Activated naive CD4-positive, alpha-beta T cell treated with anti-CD3 and anti-CD28 coated beads, Interleukin-2, amount 50 U/mL, for 16 hours (primary cell): ENCODE results near the gene HDAC4.

Source experiments
- DNase-seq: peaks from one replicate; pipeline ENCODE4 v3.0.0-alpha.2; 2020

Gene HDAC4

DNA sequence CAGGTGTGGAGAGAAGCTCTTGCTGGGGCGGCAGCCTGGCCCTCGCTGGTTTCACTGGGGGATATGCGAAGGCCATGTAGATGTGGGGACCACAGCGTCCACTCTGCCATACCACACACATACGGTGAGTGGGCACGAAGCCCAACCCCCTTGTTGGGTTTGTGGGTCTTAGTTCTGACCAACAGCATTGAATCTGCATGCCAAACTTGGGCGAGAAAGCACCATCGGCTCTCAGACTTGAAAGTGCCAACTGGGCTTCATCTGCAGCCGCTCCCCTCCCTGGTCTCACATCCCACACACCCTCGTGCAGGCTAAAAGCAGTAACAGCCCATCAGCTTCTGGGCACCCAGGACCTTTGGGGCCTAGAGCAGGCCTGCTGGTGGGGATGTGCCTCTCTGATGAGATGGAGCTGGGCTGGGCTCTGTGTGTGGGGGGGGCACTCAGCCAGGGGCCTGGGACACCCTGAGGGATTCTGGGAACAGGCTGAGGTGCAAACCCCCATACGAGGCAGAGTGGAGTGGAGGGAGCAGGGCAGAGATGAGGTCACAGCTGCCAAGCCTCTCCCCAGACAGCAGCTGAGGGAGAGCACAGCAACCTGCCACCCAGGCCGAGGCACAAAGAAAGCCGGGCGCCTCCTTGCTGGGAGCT lies 288.6 kb downstream of the HDAC4 start:
- no peak for DNase-seq

DNA sequence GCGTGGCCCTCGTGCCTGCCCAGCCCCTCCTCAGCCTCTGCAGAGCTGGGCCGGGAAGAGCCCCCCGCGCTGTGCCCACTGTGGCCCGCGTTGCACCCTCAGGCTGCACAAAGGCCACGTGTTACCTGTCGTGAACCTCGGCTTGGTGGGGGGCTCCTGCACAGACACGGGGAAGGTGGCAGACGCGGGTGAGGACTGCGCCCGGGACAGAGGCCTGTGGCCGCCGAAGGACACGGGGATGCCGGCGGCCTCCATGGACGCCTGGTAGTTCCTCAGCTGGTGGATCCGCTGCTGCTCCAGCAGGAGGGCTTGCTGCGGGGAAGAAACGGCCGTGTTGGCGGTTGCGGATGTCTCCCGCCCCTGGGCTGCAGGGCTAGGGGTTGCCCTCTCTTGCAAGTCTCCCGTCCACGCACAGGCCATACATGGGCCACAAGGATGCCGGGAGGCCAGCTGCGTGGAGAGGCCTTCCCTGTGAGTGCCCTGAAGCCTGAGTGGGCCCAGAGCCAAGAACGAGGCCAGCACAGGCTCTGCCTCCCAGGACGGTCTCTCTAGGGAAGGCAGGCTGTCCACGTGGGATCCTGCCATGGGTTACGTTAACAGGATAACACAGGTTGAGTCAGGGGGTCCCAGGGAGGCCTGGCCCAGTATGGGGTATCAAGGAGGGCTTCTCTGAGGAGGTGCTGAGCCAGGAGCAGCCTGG lies 289.3 kb downstream of the HDAC4 start:
- DNase-seq, result no peak

DNA sequence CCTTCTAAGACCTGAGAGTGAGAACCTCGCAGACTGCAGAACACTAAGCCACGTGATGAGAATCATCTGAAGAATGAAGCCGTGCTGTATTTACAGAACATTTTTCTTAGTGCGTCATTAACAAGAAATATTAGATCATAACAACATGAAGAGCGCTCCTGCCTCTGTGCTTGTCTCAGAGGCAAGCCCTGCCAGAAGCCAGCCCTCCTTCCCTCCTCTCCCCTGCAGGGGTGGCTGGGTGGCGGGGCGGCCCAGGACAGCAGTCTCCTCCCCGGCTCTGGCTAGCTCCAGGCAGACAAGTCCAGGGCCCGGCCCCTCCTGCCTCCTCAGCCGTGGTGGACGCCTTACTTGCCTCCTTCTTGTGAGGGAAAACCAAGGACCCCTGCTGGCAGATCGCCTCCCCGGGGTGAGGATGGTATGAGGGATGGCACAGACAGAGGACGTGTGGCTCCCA lies 290.2 kb downstream of the HDAC4 start:
- no peak for DNase-seq

DNA sequence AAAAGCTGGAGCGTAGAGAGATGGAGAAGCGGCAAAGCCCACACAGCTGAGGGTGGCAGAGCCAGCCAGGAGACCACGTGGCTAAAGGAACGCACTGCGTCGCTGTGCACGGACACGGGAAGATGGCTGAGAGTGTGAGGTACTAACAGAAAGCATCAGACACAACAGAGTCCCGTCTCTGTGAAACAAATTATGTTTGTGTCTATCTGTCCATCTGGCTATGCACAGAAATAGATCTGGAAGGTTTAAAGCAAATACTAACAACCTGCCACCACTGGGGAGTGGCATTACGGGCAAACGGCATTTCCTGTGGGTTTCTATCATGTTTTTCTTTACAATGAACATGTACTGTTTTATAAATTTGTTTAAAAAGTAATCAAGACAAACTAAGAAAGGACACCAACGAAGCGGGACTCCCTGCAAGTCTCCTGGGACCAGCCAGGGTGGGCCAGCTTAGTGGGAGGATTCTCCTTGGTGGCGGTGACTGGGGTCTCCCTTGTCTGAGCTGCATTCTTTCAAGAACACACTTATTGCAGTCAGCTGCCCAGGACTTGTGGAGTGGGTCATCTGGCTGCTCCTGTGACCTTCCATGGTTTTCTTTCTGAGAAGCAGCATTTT lies 290.8 kb downstream of the HDAC4 start:
- DNase-seq, result no peak

DNA sequence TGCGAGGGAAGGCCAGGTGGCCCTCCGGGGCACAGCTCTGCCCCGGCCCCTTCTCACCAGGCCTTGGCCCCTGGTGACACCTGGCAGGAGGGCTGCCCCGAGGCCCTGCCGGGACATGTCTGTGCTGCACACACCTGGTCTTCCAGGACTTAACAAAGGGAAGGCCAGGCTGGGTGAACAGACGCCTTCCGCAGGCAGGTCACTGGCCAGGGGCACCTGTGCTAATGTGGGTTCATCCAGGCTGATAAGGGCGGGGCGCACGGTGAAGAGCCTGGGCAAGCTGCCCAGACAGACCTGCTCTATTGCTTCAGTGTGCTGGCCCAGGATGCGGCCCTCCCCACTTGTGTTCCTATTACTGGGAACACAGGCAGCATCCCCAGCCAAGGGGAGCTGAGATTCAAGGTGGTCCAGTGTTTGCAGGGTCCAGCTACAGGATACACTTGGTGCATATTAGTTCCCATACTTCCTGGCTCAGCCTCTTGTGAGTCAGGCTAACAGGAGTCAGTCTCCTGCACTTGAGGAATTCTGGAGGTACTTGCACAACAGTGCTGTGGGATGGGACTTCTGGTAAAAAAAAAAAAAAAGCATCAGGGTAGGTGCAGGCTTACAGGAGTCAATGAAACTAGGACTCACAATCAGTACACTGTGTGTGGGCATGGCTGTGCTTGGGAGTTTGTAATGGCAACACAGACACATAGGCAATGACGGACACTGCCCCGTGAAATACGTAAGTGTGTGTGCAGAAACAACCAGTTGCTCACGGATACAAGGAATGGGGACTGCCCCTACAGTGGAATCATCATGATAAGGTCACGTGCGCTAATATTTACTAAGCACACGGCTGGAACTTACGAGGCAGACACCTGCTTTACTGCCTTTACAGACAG lies 291.5 kb downstream of the HDAC4 start:
- DNase-seq, result no peak

DNA sequence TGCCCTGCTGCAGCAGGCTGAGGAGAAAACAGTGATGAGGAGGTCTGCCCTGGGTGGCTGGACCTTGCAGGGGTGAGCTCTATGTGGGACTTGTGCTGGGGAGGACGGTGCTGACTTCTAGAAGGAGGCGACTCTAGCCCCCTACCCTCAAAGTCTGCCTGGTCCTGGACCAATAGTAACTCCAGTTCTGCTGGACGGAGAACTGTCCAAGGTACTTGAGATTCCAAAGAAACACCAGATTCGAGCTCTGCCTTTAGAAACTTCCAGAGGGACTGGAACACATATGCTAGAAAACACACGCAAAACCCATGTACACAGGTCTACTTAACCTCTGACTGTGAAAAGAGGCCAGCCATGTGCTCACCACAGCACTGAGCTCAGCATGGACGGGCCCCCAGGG lies 292.4 kb downstream of the HDAC4 start:
- DNase-seq, result no peak

DNA sequence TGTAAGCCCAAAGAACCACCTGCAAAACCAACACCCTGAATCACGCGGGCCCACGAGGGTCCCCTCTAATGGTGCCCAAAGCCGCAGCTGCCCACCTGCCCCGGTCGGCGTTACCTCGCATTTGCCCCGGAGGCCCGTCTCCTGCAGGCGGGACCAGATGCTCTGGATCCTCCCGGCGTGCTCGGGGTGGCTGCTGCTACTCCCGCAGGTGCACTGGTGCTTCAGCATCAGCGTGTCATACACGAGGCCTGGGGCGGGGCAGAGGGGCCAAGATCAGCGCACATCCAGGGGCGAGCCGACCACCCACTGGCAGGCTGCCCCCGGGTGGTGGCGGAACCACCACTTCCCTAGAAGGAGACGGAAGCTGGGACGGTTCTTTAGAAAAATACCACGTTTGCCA lies 292.9 kb downstream of the HDAC4 start:
- DNase-seq, result no peak

DNA sequence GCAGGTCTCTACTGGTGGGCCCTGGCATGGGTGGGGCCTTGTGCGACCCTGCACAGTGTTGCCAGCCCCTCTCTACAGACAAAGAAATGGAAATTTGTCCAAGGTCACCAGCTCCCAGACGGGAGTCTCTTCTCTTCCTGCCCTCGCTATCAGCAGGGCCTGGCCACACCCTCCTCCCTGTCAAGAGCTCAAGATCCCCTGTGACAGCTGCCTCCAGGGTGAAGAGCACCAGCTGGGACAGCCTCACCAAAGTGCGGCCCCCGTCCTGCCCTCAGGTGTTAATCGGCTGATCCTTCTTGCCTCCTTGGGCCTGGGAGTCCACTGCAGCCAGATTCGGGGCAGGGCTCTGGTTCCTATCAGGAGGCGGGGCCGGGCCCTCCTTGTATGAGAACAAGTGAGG lies 293.9 kb downstream of the HDAC4 start:
- DNase-seq, result no peak

DNA sequence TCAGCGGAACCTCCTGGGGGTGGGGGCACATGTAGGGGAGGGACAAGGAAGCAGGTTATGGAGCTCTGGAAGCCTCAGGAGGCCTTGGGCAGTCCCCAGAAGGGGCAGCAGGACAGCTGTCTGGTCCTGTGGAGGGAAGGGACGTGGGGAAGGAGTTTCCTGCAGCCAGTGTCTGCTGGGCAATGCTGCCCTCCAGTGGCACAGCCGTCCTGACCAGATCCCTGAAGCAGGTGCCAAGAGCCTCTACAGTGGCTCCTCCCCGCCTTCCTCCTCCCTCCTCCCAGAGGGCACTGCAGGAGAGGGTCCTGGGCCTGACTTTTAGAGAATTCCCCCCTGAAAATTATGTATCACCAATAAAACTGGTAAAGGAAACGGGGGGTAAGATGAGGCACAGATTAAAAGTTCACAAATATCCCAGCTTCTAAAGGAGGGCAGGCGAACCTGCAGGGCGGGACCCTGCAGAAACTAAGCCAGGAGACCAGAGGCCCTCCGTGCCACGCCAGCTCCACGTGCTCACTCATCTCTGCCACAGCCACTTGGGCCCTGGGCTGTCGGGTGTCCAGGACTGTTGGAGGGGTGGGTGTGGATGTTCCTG lies 294.4 kb downstream of the HDAC4 start:
- DNase-seq, result no peak

DNA sequence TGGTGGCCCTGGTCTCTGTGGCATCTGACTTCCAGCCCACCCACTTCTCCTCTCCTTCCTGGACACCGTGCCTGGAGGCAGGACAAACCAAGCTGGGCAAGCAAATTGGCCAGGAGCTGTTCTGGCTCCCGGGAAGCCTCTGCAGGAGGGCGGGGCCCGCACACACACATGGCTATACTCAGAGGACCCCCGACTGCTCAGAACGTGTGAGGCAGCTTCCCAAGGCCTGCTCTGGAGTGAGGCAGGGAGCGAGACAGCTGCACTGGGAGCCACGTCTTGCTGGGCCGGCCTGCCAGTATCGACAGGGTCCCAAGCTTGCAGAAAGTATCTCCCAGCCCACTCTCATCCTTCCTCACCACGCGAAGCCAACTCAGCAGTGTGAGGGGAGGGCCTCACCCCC lies 295.6 kb downstream of the HDAC4 start:
- DNase-seq, result no peak

DNA sequence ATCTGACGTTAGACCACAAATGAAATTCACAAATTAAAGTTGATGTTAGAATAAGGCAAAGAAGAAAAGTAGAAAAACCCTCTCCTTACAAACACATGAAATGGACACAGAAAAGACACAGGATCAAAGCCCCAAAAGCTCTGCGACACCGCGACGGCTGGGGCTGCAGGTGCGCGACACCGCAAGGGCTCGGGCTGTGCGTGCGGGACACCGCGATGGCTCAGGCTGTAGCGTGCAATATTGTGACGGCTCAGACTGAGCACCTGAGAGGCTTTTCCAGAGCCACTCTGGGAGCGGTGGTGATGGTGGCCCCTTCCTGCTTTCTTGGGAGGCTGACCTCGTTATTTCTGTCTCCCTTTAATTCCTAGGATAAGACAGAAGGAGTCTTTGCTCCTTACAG lies 296.0 kb downstream of the HDAC4 start:
- DNase-seq, result no peak

DNA sequence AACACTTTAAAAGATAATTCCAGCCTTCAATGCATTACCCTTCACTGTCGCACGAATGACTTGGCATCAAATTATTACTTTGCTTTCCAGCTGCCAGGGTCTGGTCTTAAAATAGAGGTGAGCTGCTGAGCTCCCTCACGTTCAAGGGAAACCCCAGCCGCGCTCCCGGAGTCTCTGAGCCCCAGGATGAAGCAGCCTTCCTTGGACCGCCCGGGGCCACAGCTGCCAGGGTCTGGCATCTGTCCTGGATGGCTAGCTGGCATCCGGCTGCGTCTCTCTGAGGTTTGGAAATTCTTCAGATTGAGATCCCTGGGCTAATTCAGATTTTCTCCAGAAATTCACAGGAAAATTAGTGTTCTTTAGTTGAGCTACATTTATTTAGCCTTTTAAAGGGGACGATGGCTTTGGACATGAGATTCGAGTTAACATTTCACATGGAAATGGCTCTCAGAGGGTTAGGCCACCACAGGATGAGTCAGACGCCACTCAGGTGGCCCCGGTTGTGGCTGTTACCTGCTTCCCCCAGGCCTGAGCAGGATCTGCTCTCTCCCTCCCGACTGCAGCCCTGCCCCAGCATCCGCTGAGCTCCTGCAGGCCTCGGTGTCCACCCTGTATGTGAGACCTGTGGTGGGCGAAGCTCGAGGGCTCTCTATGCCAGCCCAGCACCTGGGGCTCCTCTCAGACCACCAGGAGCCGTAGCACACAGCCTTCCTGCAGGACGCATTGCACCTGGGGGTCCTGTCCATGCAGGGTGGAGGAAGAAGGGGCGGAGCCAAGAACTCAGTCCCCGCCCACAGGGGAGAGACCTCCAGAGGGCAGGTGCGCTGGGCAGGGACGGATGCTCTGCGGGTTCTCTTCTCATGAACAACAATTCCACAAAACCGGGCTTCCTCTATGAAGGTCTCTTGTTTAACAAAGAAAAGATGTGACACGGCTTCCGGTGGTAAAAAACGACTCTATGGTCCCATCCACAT lies 297.4 kb downstream of the HDAC4 start:
- no peak for DNase-seq

DNA sequence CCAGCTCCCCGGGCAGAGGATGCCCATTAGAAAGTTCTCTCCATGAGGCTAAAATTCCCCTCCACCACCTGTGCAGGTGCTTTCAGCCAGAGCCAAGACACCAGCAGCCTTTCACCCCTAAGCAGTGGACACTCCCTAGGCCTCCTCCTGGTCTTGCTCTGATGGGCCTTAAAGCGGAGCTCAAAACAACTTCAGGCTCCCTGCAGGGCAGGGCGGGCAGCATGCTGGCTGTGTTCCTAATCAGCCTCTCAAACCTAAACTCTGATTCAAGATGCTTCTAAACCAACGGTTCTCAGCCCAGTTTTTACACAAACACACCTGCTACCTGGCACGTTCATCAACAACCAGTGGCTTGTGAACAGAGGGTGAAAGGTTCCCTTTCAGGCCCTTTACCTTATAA lies 298.6 kb downstream of the HDAC4 start:
- DNase-seq, result no peak

DNA sequence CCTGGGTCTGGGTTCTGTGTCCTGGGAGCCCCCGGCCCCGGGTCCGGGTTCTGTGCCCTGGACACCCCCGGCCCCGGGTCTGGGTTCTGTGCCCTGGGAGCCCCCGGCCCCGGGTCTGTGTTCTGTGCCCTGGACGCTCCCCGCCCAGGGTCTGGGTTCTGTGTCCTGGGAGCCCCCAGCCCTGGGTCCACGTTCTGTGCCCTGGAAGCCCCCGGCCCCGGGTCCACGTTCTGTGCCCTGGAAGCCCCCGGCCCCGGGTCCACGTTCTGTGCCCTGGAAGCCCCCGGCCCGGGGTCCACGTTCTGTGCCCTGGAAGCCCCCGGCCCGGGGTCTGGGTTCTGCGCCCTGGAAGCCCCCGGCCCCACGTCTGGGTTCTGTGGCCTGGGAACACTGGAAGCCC lies 299.0 kb downstream of the HDAC4 start:
- DNase-seq, result no peak

DNA sequence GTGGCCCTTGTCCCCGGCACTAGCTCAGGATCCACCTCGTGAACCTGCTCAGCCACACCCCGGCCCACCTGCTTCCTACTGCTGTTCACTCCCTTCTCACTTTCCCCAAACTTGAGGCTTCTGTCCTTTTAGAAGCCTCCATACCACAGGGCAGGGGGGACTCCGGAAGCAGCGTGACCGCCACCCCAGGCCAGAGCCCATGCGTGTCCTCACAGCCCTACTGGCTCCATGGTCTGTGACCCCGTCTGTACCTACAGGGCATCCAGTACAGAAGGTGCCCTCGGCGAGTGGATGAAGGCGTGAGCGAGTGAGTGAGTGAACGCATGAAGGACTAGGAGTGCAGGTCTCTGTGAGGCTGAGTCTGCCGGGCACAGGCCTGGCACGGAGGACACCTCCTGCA lies 299.7 kb downstream of the HDAC4 start:
- DNase-seq, result no peak

DNA sequence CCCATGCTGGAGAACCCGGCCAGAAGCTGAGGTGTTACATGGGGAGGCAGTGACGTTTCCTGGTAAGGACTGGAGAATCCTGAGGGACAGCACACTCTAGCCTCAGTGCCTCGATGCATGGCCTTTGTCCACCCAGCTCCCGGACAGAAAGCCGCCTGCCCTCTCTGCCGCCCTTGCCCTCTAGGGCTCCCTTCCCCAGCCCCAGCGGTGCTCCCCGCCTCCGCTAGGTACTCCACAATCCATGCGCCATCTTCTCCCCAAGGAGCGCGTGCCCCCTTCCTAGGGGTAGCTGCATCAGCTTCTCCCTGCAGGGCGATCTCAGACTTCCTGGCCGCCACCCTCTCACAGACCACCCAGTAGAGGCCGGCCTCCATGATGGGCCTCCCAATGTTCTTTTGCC lies 301.3 kb downstream of the HDAC4 start:
- no peak for DNase-seq

DNA sequence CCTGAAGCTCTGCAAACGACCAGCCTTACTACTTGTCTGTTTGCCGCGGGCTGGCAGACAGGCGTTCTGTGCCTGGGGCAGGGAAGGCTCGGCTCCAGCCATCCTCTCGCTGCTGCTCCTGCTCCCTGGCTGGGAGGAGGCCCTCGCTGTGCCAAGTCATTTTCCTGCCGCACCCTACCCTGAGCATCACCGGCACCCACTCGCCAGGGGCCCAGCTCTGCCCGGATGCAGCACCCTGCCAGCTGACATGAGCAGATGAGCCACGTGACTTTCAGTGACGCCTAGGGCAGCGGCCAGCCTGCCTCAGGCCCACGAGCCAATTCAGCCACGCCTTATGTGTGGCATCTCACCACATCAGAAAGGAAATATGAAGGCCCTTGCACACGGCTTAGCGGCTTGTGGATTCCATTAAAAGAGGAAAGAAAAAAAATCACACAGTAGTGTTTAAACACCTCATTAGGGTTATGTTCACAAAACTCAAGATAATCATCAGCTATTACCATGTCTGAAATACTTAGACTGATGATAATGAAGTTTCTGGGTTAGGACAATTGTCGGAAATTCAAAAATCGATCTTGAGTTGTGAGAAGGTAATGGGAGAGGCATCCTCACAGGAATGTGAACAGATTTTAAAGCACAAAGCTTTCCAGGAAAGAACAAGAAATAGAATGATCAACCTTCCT lies 302.4 kb downstream of the HDAC4 start:
- no peak for DNase-seq

DNA sequence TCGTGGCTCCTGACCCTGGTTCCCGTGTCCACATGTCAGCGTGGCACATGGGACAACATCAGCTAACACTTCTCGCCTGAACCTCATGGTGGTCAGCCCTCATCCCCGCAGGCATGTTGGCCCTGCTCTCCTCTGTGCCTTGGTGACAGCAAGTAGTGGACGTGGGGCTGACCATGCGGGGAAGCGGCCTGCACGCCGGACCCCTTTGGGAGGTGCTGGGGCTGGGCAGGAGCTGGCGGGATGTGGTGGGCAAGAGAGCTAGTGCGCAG lies 303.5 kb downstream of the HDAC4 start:
- DNase-seq, result no peak

DNA sequence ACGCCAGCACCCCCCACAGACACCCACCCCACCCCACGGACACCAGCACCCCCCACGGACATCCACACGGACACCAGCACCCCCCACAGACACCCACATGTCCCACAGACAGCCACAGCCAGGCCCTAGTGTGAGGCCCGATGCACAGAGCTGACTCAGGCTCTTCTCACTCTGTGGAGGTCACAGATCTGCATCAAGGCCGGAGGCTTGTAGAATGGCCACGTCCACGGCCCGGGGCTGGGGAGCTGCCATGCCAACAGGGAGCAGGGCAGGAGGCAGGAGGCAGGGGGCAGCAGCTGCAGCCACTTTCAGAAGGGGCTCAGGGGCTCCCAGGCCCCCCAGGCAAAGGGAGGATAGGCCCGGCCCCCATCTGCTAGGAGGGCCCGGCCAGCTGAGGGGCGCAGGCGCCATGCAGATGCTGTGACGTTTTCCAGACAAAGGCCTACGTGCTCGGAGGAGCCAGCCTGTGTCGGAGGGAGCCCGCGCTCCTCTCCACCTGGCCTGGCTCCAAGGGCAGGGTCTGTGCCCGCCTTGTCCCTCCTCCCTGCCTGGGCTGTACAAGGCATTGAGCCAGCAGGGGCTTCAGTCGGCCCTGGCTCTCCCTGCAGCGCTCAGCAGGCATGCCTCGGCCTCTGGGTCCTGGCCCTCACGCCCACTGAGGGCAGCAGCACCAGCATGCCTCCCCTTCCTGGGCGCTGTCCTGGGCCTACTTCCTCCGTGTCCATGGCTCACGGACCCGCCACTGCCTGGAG lies 304.0 kb downstream of the HDAC4 start:
- no peak for DNase-seq

DNA sequence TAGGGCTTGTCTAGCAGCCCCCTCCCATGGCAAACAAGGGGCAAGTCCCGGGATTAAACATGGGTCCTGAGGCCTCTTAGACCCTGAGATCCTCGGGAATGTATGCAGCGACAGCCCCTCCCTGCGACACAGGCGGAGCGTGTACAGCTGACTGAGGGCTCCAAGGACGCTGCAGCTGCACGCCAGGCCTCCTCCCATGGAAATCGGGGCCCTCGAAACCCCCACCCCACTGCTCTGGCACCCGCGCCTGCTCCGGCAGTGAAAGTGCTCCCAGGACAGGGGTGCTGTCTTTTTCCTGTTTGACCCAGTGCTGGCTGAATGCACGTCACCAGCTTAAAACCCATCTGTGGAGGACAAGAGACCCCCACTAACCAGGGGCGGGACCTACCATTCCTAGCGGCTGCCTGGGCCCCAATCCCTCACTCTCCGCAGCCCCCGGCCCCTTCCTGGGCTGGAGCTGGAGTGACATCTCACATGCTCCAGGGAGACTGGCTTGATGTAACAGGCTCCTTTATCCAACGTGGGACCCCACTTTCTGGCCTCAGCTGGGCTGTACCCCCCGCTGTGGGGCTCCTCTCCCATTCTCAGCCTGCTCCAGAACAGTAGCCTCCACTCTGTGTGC lies 305.2 kb downstream of the HDAC4 start:
- DNase-seq, result no peak
